Karpas-422 (cell line): Measurements from ENCODE around the gene ZNF599. TPM values are rescaled to one million over a fixed set of nuclear protein-coding genes. Genes with fewer than 3 reads are reported as not detected.
A peak's percentile ranks its signal among the peaks of the same experiment; 100 is the strongest.

Experiments used
- DNase-seq: peaks from one replicate; pipeline ENCODE4 v3.0.0-alpha.2; 2015
- H2AFZ ChIP-seq: fragments of 200-600 bp; sonication (generic); 2 replicates; pipeline ENCODE4 v1.6.1; 2014; ENCODE audit warnings: antibody characterized with exemption, low read length, mixed read lengths
- H3K27ac ChIP-seq: fragments of 200-600 bp; sonication (generic); 2 replicates; pipeline ENCODE4 v1.5.1; 2014; ENCODE audit warnings: mild to moderate bottlenecking, low read length, moderate library complexity
- H3K27me3 ChIP-seq: fragments of 200-600 bp; sonication (generic); 2 replicates; pipeline ENCODE4 v1.6.1; 2014; ENCODE audit warnings: low read length, mixed read lengths
- H3K36me3 ChIP-seq: fragments of 200-600 bp; sonication (generic); 2 replicates; pipeline ENCODE4 v1.6.1; 2014; ENCODE audit warnings: low read length, mixed read lengths; ENCODE audit not compliant: insufficient read depth
- H3K4me1 ChIP-seq: fragments of 200-600 bp; sonication (generic); 2 replicates; pipeline ENCODE4 v1.6.1; 2014; ENCODE audit warnings: mild to moderate bottlenecking, low read length, mixed read lengths
- H3K4me2 ChIP-seq: fragments of 200-600 bp; sonication (generic); 2 replicates; pipeline ENCODE4 v1.6.1; 2014; ENCODE audit warnings: low read length, low read depth, mild to moderate bottlenecking; ENCODE audit not compliant: poor library complexity, severe bottlenecking
- H3K4me3 ChIP-seq: fragments of 200-600 bp; sonication (generic); 2 replicates; pipeline ENCODE4 v1.5.1; 2014; ENCODE audit warnings: mild to moderate bottlenecking, antibody characterized with exemption, low read length, mixed read lengths
- H3K79me2 ChIP-seq: fragments of 200-600 bp; sonication (generic); 2 replicates; pipeline ENCODE4 v1.6.1; 2014; ENCODE audit warnings: mild to moderate bottlenecking, low read length, mixed read lengths
- H3K9ac ChIP-seq: fragments of 200-600 bp; sonication (generic); 2 replicates; pipeline ENCODE4 v1.6.0; 2014; ENCODE audit warnings: low read length
- H3K9me2 ChIP-seq: fragments of 200-600 bp; sonication (generic), shearing (Covaris generic); replicated peaks from 2 replicates; pipeline ENCODE4 v1.6.0; 2014; ENCODE audit warnings: mild to moderate bottlenecking, low read length, moderate library complexity; ENCODE audit not compliant: insufficient read depth
- H3K9me3 ChIP-seq: fragments of 300-700, 200-600 bp; sonication (generic); 2 replicates; pipeline ENCODE4 v1.6.1; 2014; ENCODE audit warnings: low read length, mixed read lengths
- H4K20me1 ChIP-seq: fragments of 200-600 bp; sonication (generic); 2 replicates; pipeline ENCODE4 v1.6.1; 2014; ENCODE audit warnings: mild to moderate bottlenecking, antibody characterized with exemption, low read length, low read depth; ENCODE audit not compliant: insufficient read depth
- total RNA-seq: library from RNA; depleted of rRNA; stranded (reverse); fragments of >200 nt; shearing (Covaris generic); gene quantifications from 2 replicates; pipeline ENCODE4 v1.2.3, GENCODE V29; 2014; ENCODE audit warnings: low replicate concordance; rRNA removed

Gene ZNF599
- total RNA-seq, 1 experiment from 2014 or later: 4.1 TPM

DNA sequence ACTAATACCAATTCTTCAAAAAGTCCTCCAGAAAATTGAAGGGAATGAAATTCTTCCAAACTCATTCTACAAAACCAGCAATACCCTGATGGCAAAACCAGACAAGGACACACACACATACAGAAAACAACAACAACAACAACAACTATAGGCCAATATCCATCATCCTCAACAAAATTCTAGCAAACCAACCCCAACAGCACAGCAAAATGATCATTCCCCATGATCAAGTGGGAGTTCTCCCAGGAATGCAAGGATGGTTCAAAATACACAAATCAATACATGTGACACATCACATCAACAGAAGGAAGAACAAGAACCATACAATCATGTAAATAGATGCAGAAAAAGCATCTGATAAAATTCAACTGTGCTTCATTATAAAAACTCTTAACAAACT is 57.7 kb downstream of the ZNF599 start:
- H3K9me3 ChIP-seq: peaks cover 16% of the 10 kb centered on the region
- no peaks in the 10 kb centered on the region for H3K9me2 ChIP-seq
- no peaks in the 10 kb centered on the region for H3K27me3 ChIP-seq
- H4K20me1 ChIP-seq: no peaks in the 10 kb centered on the region
- H2AFZ ChIP-seq: no peak overlapping the region
- no peak overlapping the region for H3K9ac ChIP-seq
- no peaks in the 10 kb centered on the region for H3K36me3 ChIP-seq
- H3K4me1 ChIP-seq: peaks cover 4% of the 10 kb centered on the region; the same call in 1 of the 2 replicates
- H3K79me2 ChIP-seq: no peaks in the 10 kb centered on the region
- no peak overlapping the region for H3K27ac ChIP-seq
- no peak for DNase-seq
- no peak overlapping the region for H3K4me3 ChIP-seq
- no peak overlapping the region for H3K4me2 ChIP-seq

DNA sequence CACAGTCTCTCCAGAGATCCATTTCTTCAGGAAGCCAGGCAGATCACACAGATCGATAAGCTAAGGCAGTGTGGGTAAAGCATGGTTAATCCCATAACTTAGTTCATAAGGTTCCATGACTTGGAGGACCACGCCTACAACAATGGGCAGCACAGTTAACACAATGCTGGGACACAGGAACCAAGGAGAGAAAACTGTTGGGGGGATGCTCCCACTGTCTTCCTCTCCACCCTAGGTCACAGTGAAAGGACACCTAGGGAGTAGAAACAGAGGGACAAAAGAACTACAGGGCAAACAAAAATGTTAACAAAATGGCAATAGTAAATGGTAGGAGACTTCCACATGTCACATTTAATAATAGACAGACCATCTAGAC is 59.8 kb downstream of the ZNF599 start:
- no peak overlapping the region for H3K4me2 ChIP-seq
- no peaks in the 10 kb centered on the region for H3K9me2 ChIP-seq
- H4K20me1 ChIP-seq: no peaks in the 10 kb centered on the region
- H3K9me3 ChIP-seq: peaks cover 16% of the 10 kb centered on the region
- H2AFZ ChIP-seq: no peak overlapping the region
- DNase-seq: peak; percentile 45
- H3K9ac ChIP-seq: no peak overlapping the region
- no peaks in the 10 kb centered on the region for H3K27me3 ChIP-seq
- no peaks in the 10 kb centered on the region for H3K36me3 ChIP-seq
- no peaks in the 10 kb centered on the region for H3K79me2 ChIP-seq
- H3K4me3 ChIP-seq: no peak overlapping the region
- H3K27ac ChIP-seq: no peak overlapping the region
- H3K4me1 ChIP-seq: peaks cover 4% of the 10 kb centered on the region; the same call in 1 of the 2 replicates

GRCh38 chr19:34712395-34713261 is 60.4 kb downstream of the ZNF599 start:
- H4K20me1 ChIP-seq: no peaks in the 10 kb centered on the region
- H3K27ac ChIP-seq: no peak overlapping the region
- no peaks in the 10 kb centered on the region for H3K27me3 ChIP-seq
- no peak overlapping the region for H3K4me3 ChIP-seq
- no peak overlapping the region for H3K4me2 ChIP-seq
- H3K9ac ChIP-seq: no peak overlapping the region
- H3K9me2 ChIP-seq: no peaks in the 10 kb centered on the region
- H3K36me3 ChIP-seq: no peaks in the 10 kb centered on the region
- peaks cover 4% of the 10 kb centered on the region; the same call in 1 of the 2 replicates for H3K4me1 ChIP-seq
- no peaks in the 10 kb centered on the region for H3K79me2 ChIP-seq
- H3K9me3 ChIP-seq: peaks cover 16% of the 10 kb centered on the region
- peak; percentile 92 for DNase-seq
- H2AFZ ChIP-seq: no peak overlapping the region

GRCh38 chr19:34711890-34712289 is 61.1 kb downstream of the ZNF599 start:
- no peak overlapping the region for H3K27ac ChIP-seq
- no peaks in the 10 kb centered on the region for H3K9me2 ChIP-seq
- H3K4me3 ChIP-seq: no peak overlapping the region
- no peaks in the 10 kb centered on the region for H4K20me1 ChIP-seq
- no peaks in the 10 kb centered on the region for H3K27me3 ChIP-seq
- peaks cover 16% of the 10 kb centered on the region for H3K9me3 ChIP-seq
- no peaks in the 10 kb centered on the region for H3K36me3 ChIP-seq
- no peaks in the 10 kb centered on the region for H3K79me2 ChIP-seq
- H3K4me1 ChIP-seq: peaks cover 4% of the 10 kb centered on the region; the same call in 1 of the 2 replicates
- H2AFZ ChIP-seq: no peak overlapping the region
- no peak for DNase-seq
- H3K4me2 ChIP-seq: no peak overlapping the region
- H3K9ac ChIP-seq: no peak overlapping the region

Other genes starting within 250 kb of the ZNF599 start
- not detected in 2 replicates for gene SCGB2B2, start 96.1 kb downstream of the ZNF599 start, total RNA-seq
- 0.61 TPM in 1 of 2 replicates, not detected in the other for gene ZNF302, start 95.5 kb downstream of the ZNF599 start, total RNA-seq
- gene ZNF181, start 39.0 kb downstream of the ZNF599 start, total RNA-seq: 11.1 and 23.2 TPM in 2 replicates
- gene ZNF30, start 153.7 kb upstream of the ZNF599 start, total RNA-seq: 6.3 and 8.5 TPM in 2 replicates
- 11.4 and 12.8 TPM in 2 replicates for gene ZNF792, start 191.0 kb upstream of the ZNF599 start, total RNA-seq
- 45.2 and 76.4 TPM in 2 replicates for gene GRAMD1A, start 227.1 kb upstream of the ZNF599 start, total RNA-seq